SK-N-SH (cell line): ENCODE results near the gene GOLGA8A. TPM values are rescaled to one million over a fixed set of nuclear protein-coding genes. Genes with fewer than 3 reads are reported as not detected.
A peak's percentile ranks its signal among the peaks of the same experiment; 100 is the strongest.

Experiments
- CTCF ChIA-PET: fragments of 300-600, 350-600 bp; formaldehyde crosslinking; extraction: SDS; loops from one replicate; lab custom pipeline; 2021; lab: Yijun Ruan, JAX
- POLR2A ChIA-PET: fragments of 350-600 bp; sonication (Branson Sonifier 250); formaldehyde crosslinking; extraction: SDS; loops from one replicate; lab custom pipeline; 2020; ENCODE audit warnings: antibody characterized with exemption, inconsistent platforms; lab: Yijun Ruan, JAX
- DNase-seq: peaks from one replicate; pipeline ENCODE4 v3.0.0; 2012
- H2AFZ ChIP-seq: fragments of 200-600 bp; sonication (generic); 2 replicates; pipeline ENCODE4 v1.8.1; 2016; ENCODE audit warnings: antibody characterized with exemption, mild to moderate bottlenecking, low read depth
- H3F3A ChIP-seq: fragments of 200-600 bp; sonication (generic); replicated peaks from 2 replicates; pipeline ENCODE3; 2016; ENCODE audit warnings: antibody characterized with exemption, mild to moderate bottlenecking; ENCODE audit not compliant: insufficient read depth
- H3K27ac ChIP-seq, 2 experiments: fragments of 200-500 bp in 1 of 2; fragments of 200-600 bp in 1 of 2; sonication (Bioruptor generic) in 1 of 2; sonication (generic), shearing (Covaris generic) in 1 of 2; 2 replicates each; pipeline versions ENCODE4 v1.5.1 to v1.6.1; 2014 to 2016; ENCODE audit warnings: low read depth in 2 of 2, inconsistent platforms in 1 of 2, low read length in 1 of 2, mild to moderate bottlenecking in 1 of 2, mixed read lengths in 1 of 2
- H3K27me3 ChIP-seq: fragments of 200-600 bp; sonication (generic), shearing (Covaris generic); 2 replicates; pipeline ENCODE4 v1.6.1; 2016; ENCODE audit warnings: mixed run types; ENCODE audit not compliant: insufficient read depth
- H3K36me3 ChIP-seq, 2 experiments: fragments of 200-500 bp in 1 of 2; fragments of 200-600 bp in 1 of 2; sonication (Bioruptor generic) in 1 of 2; sonication (generic) in 1 of 2; replicated peaks in 1 of 2; 2 replicates each; pipeline versions ENCODE3 to v1.5.1; 2014 to 2016; ENCODE audit warnings: low read length in 1 of 2, mild to moderate bottlenecking in 1 of 2; ENCODE audit not compliant: insufficient read depth in 2 of 2, control insufficient read depth in 1 of 2
- H3K4me1 ChIP-seq, 2 experiments: fragments of 200-500 bp in 1 of 2; fragments of 200-600 bp in 1 of 2; sonication (Bioruptor generic) in 1 of 2; sonication (generic), shearing (Covaris generic) in 1 of 2; 2 replicates each; pipeline versions ENCODE4 v1.5.1 to v1.6.1; 2014 to 2016; ENCODE audit warnings: low read depth in 1 of 2, low read length in 1 of 2, mixed run types in 1 of 2; ENCODE audit not compliant: insufficient read depth in 2 of 2, control insufficient read depth in 1 of 2
- H3K4me2 ChIP-seq: fragments of 200-600 bp; sonication (generic), shearing (Covaris generic); 2 replicates; pipeline ENCODE4 v1.6.1; 2017; ENCODE audit warnings: mixed run types
- H3K4me3 ChIP-seq, 2 experiments: fragments of 200-500 bp in 1 of 2; fragments of 200-600 bp in 1 of 2; sonication (Bioruptor generic) in 1 of 2; sonication (generic), shearing (Covaris generic) in 1 of 2; 2 replicates each; pipeline versions ENCODE4 v1.5.1 to v1.8.1; 2014 to 2016; ENCODE audit warnings: low read depth in 2 of 2, inconsistent platforms in 1 of 2, low read length in 1 of 2, mild to moderate bottlenecking in 1 of 2, mixed read lengths in 1 of 2, moderate library complexity in 1 of 2
- H3K79me2 ChIP-seq: fragments of 200-600 bp; sonication (generic); 2 replicates; pipeline ENCODE4 v1.8.1; 2017; ENCODE audit warnings: mild to moderate bottlenecking; ENCODE audit not compliant: insufficient read depth
- H3K9ac ChIP-seq: fragments of 200-600 bp; sonication (generic); 2 replicates; pipeline ENCODE4 v1.6.1; 2017; ENCODE audit warnings: mixed run types
- H3K9me2 ChIP-seq: fragments of 200-600 bp; sonication (generic); 2 replicates; pipeline ENCODE4 v1.6.1; 2017; ENCODE audit warnings: mixed run types
- H3K9me3 ChIP-seq: fragments of 200-600 bp; sonication (generic); 2 replicates; pipeline ENCODE4 v1.6.1; 2017; ENCODE audit warnings: mixed run types, mild to moderate bottlenecking, moderate library complexity
- H4K20me1 ChIP-seq: fragments of 200-600 bp; sonication (generic); 2 replicates; pipeline ENCODE4 v1.6.1; 2017; ENCODE audit warnings: mild to moderate bottlenecking, mixed run types; ENCODE audit not compliant: insufficient read depth
- CHD2 ChIP-seq: fragments of 150-350 bp; IDR thresholded peaks from 2 replicates; pipeline ENCODE4 v1.6.1; 2018; ENCODE audit warnings: low read length; ENCODE audit not compliant: partially characterized antibody
- CTCF ChIP-seq: fragments of 200-600 bp; sonication (generic); IDR thresholded peaks from 2 replicates; pipeline ENCODE4 v1.6.1; 2017; ENCODE audit warnings: antibody characterized with exemption, mild to moderate bottlenecking, moderate library complexity
- EP300 ChIP-seq, 2 experiments: IDR thresholded peaks; 2 replicates each; pipeline versions ENCODE4 v1.4.0 to v1.6.1; 2012; ENCODE audit warnings: borderline replicate concordance in 1 of 2, low read depth in 1 of 2, low read length in 1 of 2
- FOSL2 ChIP-seq: IDR thresholded peaks from 2 replicates; pipeline ENCODE4 v1.4.0; 2012; ENCODE audit warnings: low read depth, mild to moderate bottlenecking, moderate library complexity, borderline replicate concordance
- FOXJ3 ChIP-seq: sonication (generic); formaldehyde crosslinking; IDR thresholded peaks from 2 replicates; pipeline ENCODE4 v1.5.1; 2020; ENCODE audit warnings: mild to moderate bottlenecking, missing genetic modification reagents
- FOXM1 ChIP-seq: IDR thresholded peaks from 2 replicates; pipeline ENCODE4 v1.4.0; 2012; ENCODE audit warnings: low read depth, mild to moderate bottlenecking
- MAX ChIP-seq: IDR thresholded peaks from 2 replicates; pipeline ENCODE4 v1.4.0; 2012; ENCODE audit warnings: low read depth
- MXI1 ChIP-seq: IDR thresholded peaks from 2 replicates; pipeline ENCODE4 v1.6.1; 2012; ENCODE audit warnings: mild to moderate bottlenecking, low read depth, low read length, improper control_type of control experiment
- NRF1 ChIP-seq: IDR thresholded peaks from 2 replicates; pipeline ENCODE4 v1.6.1; 2012; ENCODE audit warnings: low read depth, mild to moderate bottlenecking, low read length
- POLR2AphosphoS5 ChIP-seq: IDR thresholded peaks from 2 replicates; pipeline ENCODE4 v1.6.1; 2012; ENCODE audit warnings: low read depth, low read length
- RAD21 ChIP-seq: IDR thresholded peaks from 2 replicates; pipeline ENCODE4 v1.6.1; 2012; ENCODE audit warnings: mild to moderate bottlenecking, low read length
- RFX5 ChIP-seq: IDR thresholded peaks from 2 replicates; pipeline ENCODE4 v1.6.1; 2012; ENCODE audit warnings: mild to moderate bottlenecking, improper control_type of control experiment, low read length
- TCF12 ChIP-seq: IDR thresholded peaks from 2 replicates; pipeline ENCODE4 v1.4.0; 2012
- WGBS: methylation state at CpG from one replicate; pipeline ENCODE4 v1.1.6; 2017; ENCODE audit warnings: low lambda C conversion rate; 5-methylcytosine and 5-hydroxymethylcytosine counted together
- polyA plus RNA-seq, 3 experiments: library from polyadenylated mRNA; depleted of rRNA; stranded (reverse); fragments of >200 nt; gene quantifications; 2 replicates each; pipeline ENCODE4 v1.2.3, GENCODE V29; 2012

Gene GOLGA8A
- 33.9 and 50.0 TPM in 2 replicates for polyA plus RNA-seq (2012; rRNA removed)
- 3.6 and 3.8 TPM in 2 replicates for polyA plus RNA-seq (2012; cell fraction: cytosol; rRNA removed)
- polyA plus RNA-seq (2012; cell fraction: nucleus; rRNA removed) = 315 and 434 TPM in 2 replicates

DNA sequence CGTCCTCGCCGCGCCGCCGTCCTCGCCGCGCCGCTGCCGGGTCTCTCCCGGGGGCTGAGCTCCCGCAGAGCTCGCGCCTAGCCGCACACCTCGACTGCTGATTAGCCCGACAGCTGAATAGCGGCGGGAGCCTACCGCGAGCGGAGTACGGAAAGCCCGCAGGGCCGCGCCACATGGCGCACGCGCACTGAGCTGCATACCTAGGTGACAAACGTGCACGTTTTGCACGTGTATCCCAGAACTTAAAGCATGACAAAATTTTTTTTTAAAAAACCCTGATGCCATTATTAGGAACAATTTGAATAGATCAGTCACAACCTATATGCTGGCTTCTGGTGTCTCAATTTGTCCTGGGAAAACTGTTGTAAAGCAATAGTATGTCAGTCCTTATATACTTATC lies at the start of gene GOLGA8A:
TSS of gene GOLGA8A (minus strand) at position 122 of the 400 bp plus-strand sequence. CDS start 48,117 bp downstream, outside the sequence.
- Histone ChIP-seq H3K9ac (peak within 1 kb of the TSS; percentile 53), H3F3A (peaks cover 4% of the 10 kb centered on the region), H2AFZ (peak within 1 kb of the TSS; percentile 44), H3K4me1 (no peaks in the 10 kb centered on the region; a peak in 1 of 4 replicates), H3K27ac (no peak within 1 kb of the TSS), H3K27me3 (no peaks in the 10 kb centered on the region), H3K36me3 (no peaks in the 10 kb centered on the region), H3K79me2 (peaks cover 5% of the 10 kb centered on the region; the same call in 1 of the 2 replicates), H3K4me2 (peak within 1 kb of the TSS; percentile 87), H4K20me1 (no peaks in the 10 kb centered on the region), H3K9me2 (no peaks in the 10 kb centered on the region)
- CTCF ChIA-PET = interaction anchor here (1.6 kb wide), 1 partner anchor 150 kb away, joined by 4 read pairs; no protein-coding TSS in a partner anchor
- POLR2A ChIA-PET = interaction anchor here (0.6 kb wide), 1 partner anchor 24 kb away, joined by 3 read pairs; no protein-coding TSS in a partner anchor
- peak; percentile 85 for DNase-seq
- 23% methylated on average over 33 of the region's 33 CpGs for WGBS
- TF ChIP-seq POLR2AphosphoS5 (no peak), MXI1 (peak; percentile 92), MAX (peak; percentile 94), NRF1 (peak; percentile 61)
- TF ChIP-seq, all 33 proteins: peak for 3
- H3K9me3 ChIP-seq = no peaks in the 10 kb centered on the region
- peak within 1 kb of the TSS; percentile 49 to 64 for H3K4me3 ChIP-seq

GRCh38 chr15:34483644-34484043 lies 46.0 kb upstream of the GOLGA8A start:
- H3K4me1 ChIP-seq = no peaks in the 10 kb centered on the region
- CTCF ChIA-PET = interaction anchor here (0.6 kb wide), 1 partner anchor 19 kb away, joined by 3 read pairs; no protein-coding TSS in a partner anchor
- no peak overlapping the region for H2AFZ ChIP-seq
- H3F3A ChIP-seq = no peaks in the 10 kb centered on the region
- H3K4me3 ChIP-seq = no peak overlapping the region
- no peak overlapping the region for H3K9ac ChIP-seq
- no peaks in the 10 kb centered on the region for H3K9me2 ChIP-seq
- no peak overlapping the region for H3K27ac ChIP-seq
- no peak for TF ChIP-seq FOXM1
- no peak for TF ChIP-seq RAD21
- no peak for TF ChIP-seq CHD2
- TF ChIP-seq TCF12 = no peak
- no peak for TF ChIP-seq RFX5
- no peak for TF ChIP-seq MXI1
- TF ChIP-seq FOSL2 = no peak
- TF ChIP-seq EP300 (IDR thresholded peaks at IDR 0.05; ENCODE audit: borderline replicate concordance in 1 of 2, low read depth in 1 of 2, low read length in 1 of 2) = no peak
- TF ChIP-seq CTCF = no peak
- no peak for TF ChIP-seq FOXJ3 (CRISPR knock-in tag)
- no peaks in the 10 kb centered on the region for H3K36me3 ChIP-seq
- no peak for DNase-seq
- no peaks in the 10 kb centered on the region for H3K9me3 ChIP-seq
- no peaks in the 10 kb centered on the region for H4K20me1 ChIP-seq
- H3K27me3 ChIP-seq = no peaks in the 10 kb centered on the region
- 20% methylated on average over 3 of the region's 3 CpGs for WGBS
- no peaks in the 10 kb centered on the region for H3K79me2 ChIP-seq
- H3K4me2 ChIP-seq = no peak overlapping the region
- POLR2A ChIA-PET = no interaction called here
